ENCODE measurements around the gene ZNF232. TPM values are rescaled to one million over a fixed set of nuclear protein-coding genes. Genes with fewer than 3 reads are reported as not detected.
"Not testable (repeated sequence)": the region's sequence is repeated elsewhere in the genome, so short reads cannot be mapped to it uniquely, and the experiment has no call there.

The ZNF232 gene
- total RNA-seq, 4 donors from 2014 or later = 5.3 to 10.9 (median 7.0) TPM

- Histone ChIP-seq H3K4me1 (peaks cover 0 to 14% (median 0%) of the 10 kb centered on the region in 4 donors), H3K4me3 (no peak overlapping the region), H3K9me3 (no peaks in the 10 kb centered on the region), H3K27me3 (no peaks in the 10 kb centered on the region), H3K27ac (no peak overlapping the region), H3K36me3 (no peaks in the 10 kb centered on the region)
- no peak for TF ChIP-seq CTCF (IDR thresholded peaks at IDR 0.05)
- TF ChIP-seq POLR2A (IDR thresholded peaks at IDR 0.05) = no peak
- DNase-seq = peak in 1 of 3 donors; percentile 40
Observed at GRCh38 chr17:5126719-5127488, 15.2 kb upstream of the ZNF232 start.

GRCh38 chr17:5124896-5125295 lies 13.2 kb upstream of the ZNF232 start:
- peaks cover 0 to 14% (median 0%) of the 10 kb centered on the region in 4 donors for H3K4me1 ChIP-seq
- H3K27me3 ChIP-seq, DNase-seq, H3K4me3 ChIP-seq, H3K36me3 ChIP-seq, H3K27ac ChIP-seq, H3K9me3 ChIP-seq: not testable (repeated sequence)

- not testable (repeated sequence) for H3K27ac ChIP-seq, H3K9me3 ChIP-seq, H3K36me3 ChIP-seq, H3K27me3 ChIP-seq, H3K4me3 ChIP-seq
- peak in 1 of 3 donors; percentile 15 for DNase-seq
- H3K4me1 ChIP-seq = peaks cover 0 to 14% (median 0%) of the 10 kb centered on the region in 4 donors
Observed at GRCh38 chr17:5124125-5124760, 12.6 kb upstream of the ZNF232 start.

- DNase-seq = peak in 2 of 3 donors; percentile 34 to 38
- Histone ChIP-seq H3K36me3 (no peaks in the 10 kb centered on the region), H3K9me3 (no peaks in the 10 kb centered on the region), H3K4me1 (peaks cover 0 to 14% (median 0%) of the 10 kb centered on the region in 4 donors), H3K27ac (no peak overlapping the region), H3K4me3 (peak overlapping the region; percentile 22 to 56 (median 50)), H3K27me3 (no peaks in the 10 kb centered on the region)
- TF ChIP-seq CTCF (IDR thresholded peaks at IDR 0.05) (no peak), POLR2A (IDR thresholded peaks at IDR 0.05) (no peak)
Observed at GRCh38 chr17:5123343-5124124, 11.9 kb upstream of the ZNF232 start.

- peak in 2 of 3 donors; percentile 44 to 55 for DNase-seq
- H3K27ac ChIP-seq = no peak overlapping the region
- no peaks in the 10 kb centered on the region for H3K27me3 ChIP-seq
- H3K4me3 ChIP-seq = peak overlapping the region; percentile 22 to 56 (median 50)
- H3K36me3 ChIP-seq = no peaks in the 10 kb centered on the region
- TF ChIP-seq POLR2A (IDR thresholded peaks at IDR 0.05) (no peak), CTCF (IDR thresholded peaks at IDR 0.05) (no peak)
- no peaks in the 10 kb centered on the region for H3K9me3 ChIP-seq
- H3K4me1 ChIP-seq = peaks cover 0 to 14% (median 0%) of the 10 kb centered on the region in 4 donors
Observed at GRCh38 chr17:5122586-5123342, 11.1 kb upstream of the ZNF232 start.

GRCh38 chr17:5122056-5122455 lies 10.4 kb upstream of the ZNF232 start:
- H3K27me3 ChIP-seq, H3K9me3 ChIP-seq, H3K27ac ChIP-seq, H3K36me3 ChIP-seq: not testable (repeated sequence)
- H3K4me1 ChIP-seq = peaks cover 0 to 14% (median 0%) of the 10 kb centered on the region in 4 donors
- DNase-seq = peak in 2 of 3 donors; percentile 24 to 30
- peak overlapping the region in 2 of 4 donors; percentile 56 for H3K4me3 ChIP-seq
